ENCODE data around the gene SORCS3.

The SORCS3 gene

DNA sequence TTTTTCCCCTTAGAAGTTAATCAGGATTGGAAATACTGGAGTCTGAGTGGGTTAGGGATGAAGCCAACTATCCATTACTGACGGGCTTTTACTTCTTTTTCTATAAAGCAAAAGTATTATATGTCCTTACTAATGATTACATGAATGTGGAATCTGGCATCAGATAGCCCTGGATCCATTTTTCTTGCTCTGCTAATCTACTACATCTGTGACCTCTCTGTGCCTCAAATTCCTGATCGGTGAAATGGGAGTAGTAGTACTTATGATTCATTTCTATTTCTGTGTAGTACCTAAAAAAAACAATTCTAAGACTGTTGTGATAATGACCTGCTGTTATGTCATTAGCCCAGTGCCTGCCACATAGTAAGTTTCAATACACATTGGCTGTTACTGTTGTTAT is 621.6 kb downstream of the SORCS3 start:
- DNase-seq (ENCODE audit: low read depth), result no peak
- H3K4me3 ChIP-seq (ENCODE audit: low read length), result no peak overlapping the region
- TF ChIP-seq, protein P1, sequence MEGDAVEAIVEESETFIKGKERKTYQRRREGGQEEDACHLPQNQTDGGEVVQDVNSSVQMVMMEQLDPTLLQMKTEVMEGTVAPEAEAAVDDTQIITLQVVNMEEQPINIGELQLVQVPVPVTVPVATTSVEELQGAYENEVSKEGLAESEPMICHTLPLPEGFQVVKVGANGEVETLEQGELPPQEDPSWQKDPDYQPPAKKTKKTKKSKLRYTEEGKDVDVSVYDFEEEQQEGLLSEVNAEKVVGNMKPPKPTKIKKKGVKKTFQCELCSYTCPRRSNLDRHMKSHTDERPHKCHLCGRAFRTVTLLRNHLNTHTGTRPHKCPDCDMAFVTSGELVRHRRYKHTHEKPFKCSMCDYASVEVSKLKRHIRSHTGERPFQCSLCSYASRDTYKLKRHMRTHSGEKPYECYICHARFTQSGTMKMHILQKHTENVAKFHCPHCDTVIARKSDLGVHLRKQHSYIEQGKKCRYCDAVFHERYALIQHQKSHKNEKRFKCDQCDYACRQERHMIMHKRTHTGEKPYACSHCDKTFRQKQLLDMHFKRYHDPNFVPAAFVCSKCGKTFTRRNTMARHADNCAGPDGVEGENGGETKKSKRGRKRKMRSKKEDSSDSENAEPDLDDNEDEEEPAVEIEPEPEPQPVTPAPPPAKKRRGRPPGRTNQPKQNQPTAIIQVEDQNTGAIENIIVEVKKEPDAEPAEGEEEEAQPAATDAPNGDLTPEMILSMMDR (IDR thresholded peaks at IDR 0.05; ENCODE audit: insufficient read depth, low read depth, low read length, missing control alignments), result no peak

- no peak overlapping the region for H3K4me3 ChIP-seq (ENCODE audit: low read length)
- TF ChIP-seq, protein P1 (IDR thresholded peaks at IDR 0.05; ENCODE audit: insufficient read depth, low read depth, low read length, missing control alignments), result no peak
- no peak for DNase-seq (ENCODE audit: low read depth)
Measured at GRCh38 chr10:105266966-105267539, 626.0 kb downstream of the SORCS3 start.

DNA sequence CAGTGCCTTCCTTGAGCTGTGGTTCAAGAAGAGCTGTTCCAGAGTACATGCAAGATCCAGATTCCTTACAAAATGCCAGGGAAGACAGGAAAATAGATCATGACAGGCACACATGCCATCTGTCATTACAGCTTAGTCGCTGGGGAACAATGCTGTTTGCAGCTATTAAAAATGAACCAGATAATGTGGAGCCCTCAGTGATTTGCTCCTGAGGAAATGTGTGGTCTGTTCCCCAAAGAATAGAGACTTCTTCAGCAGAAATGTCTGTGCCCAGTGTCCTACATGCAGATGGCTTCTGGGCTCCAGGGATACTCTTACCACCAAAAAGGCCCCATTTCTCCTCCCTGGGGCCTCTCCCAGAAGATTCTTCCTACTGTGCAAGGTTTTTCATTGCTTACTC is 627.9 kb downstream of the SORCS3 start:
- TF ChIP-seq, protein P1 (IDR thresholded peaks at IDR 0.05; ENCODE audit: insufficient read depth, low read depth, low read length, missing control alignments), result no peak
- H3K4me3 ChIP-seq (ENCODE audit: low read length), result no peak overlapping the region
- no peak for DNase-seq (ENCODE audit: low read depth)

DNA sequence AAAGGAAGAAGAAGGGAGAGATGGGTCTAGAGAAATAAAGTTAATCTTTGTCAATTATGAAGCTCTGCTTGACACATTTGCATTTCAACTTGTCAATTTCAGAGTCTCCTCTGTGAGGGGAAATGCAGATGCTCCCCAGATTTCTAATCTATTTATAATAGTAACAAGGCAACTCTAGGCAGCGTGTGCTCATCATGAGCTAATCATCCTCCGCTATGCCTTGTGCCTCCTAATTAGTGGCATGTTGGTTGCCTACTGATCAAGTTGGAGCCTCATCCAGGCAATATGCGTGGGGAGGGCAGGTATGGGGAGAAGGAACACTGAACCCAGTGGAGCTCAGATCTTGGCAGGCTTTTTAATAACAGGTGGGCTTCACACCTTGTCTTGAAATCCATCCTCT is 628.6 kb downstream of the SORCS3 start:
- TF ChIP-seq, protein P1 (IDR thresholded peaks at IDR 0.05; ENCODE audit: insufficient read depth, low read depth, low read length, missing control alignments), result no peak
- no peak for DNase-seq (ENCODE audit: low read depth)
- H3K4me3 ChIP-seq (ENCODE audit: low read length), result no peak overlapping the region

- H3K4me3 ChIP-seq (ENCODE audit: low read length), result no peak overlapping the region
- TF ChIP-seq, protein P1 (IDR thresholded peaks at IDR 0.05; ENCODE audit: insufficient read depth, low read depth, low read length, missing control alignments), result no peak
- no peak for DNase-seq (ENCODE audit: low read depth)
Measured at GRCh38 chr10:105274556-105275070, 633.5 kb downstream of the SORCS3 start.

DNA sequence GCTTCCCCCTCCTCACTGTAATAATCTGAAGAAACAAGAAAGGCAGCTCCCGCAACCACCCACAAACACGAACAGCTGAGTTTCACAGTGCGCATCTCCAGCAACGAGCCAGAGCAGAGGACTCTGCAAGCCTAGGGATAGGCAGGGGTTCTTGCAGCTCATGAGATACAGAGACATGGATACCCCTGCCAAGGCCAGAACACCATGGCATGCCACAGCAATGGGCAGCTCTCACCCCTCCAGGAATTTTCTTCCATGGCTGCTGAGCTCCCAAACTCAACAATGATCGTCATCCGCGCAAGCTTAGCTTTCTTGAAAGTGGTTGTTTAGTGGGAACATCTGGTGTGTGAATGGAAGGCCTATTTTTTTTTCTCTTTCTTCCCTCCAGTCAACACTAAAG is 637.3 kb downstream of the SORCS3 start:
- DNase-seq (ENCODE audit: low read depth), result no peak
- H3K4me3 ChIP-seq (ENCODE audit: low read length), result no peak overlapping the region
- TF ChIP-seq, protein P1 (IDR thresholded peaks at IDR 0.05; ENCODE audit: insufficient read depth, low read depth, low read length, missing control alignments), result no peak

- TF ChIP-seq, protein P1 (IDR thresholded peaks at IDR 0.05; ENCODE audit: insufficient read depth, low read depth, low read length, missing control alignments), result no peak
- no peak for DNase-seq (ENCODE audit: low read depth)
- H3K4me3 ChIP-seq (ENCODE audit: low read length), result no peak overlapping the region
Measured at GRCh38 chr10:105279101-105279500, 638.0 kb downstream of the SORCS3 start.

Measured in epithelial cell of esophagus (primary cell).